HG03575 (cell line): ENCODE results near the gene FBXO10.
"Not testable (repeated sequence)": the region's sequence is repeated elsewhere in the genome, so short reads cannot be mapped to it uniquely, and the experiment has no call there.

Experiments used
- ATAC-seq: cut with Tn5 transposase; IDR thresholded peaks from one replicate; pipeline ENCODE4 v1.9.1; 2021; ENCODE audit not compliant: unreplicated experiment, insufficient number of reproducible peaks, low FRiP score; ENCODE audit errors: extremely low read depth

The FBXO10 gene

GRCh38 chr9:37575921-37576721 lies at the start of gene FBXO10:
TSS of gene FBXO10 (minus strand) at chr9:37576380. CDS start at chr9:37541768, 34,612 bp downstream.
- no peak for ATAC-seq

- no peak for ATAC-seq
These were observed 49.6 kb upstream of the FBXO10 start for GRCh38 chr9:37625758-37626147.

- ATAC-seq: no peak
These were observed 49.0 kb upstream of the FBXO10 start for GRCh38 chr9:37625036-37625757.

- no peak for ATAC-seq
These were observed 47.9 kb upstream of the FBXO10 start for GRCh38 chr9:37624073-37624472.

- ATAC-seq: no peak
These were observed 47.1 kb upstream of the FBXO10 start for GRCh38 chr9:37623267-37623666.

GRCh38 chr9:37622462-37622861 lies 46.3 kb upstream of the FBXO10 start:
- no peak for ATAC-seq

GRCh38 chr9:37621273-37622121 lies 45.3 kb upstream of the FBXO10 start:
- no peak for ATAC-seq

- no peak for ATAC-seq
These were observed 44.2 kb upstream of the FBXO10 start for GRCh38 chr9:37620396-37620795.

GRCh38 chr9:37619806-37620205 lies 43.6 kb upstream of the FBXO10 start:
- ATAC-seq: no peak

GRCh38 chr9:37618817-37619216 lies 42.6 kb upstream of the FBXO10 start:
- no peak for ATAC-seq

GRCh38 chr9:37617832-37618231 lies 41.7 kb upstream of the FBXO10 start:
- ATAC-seq: no peak

GRCh38 chr9:37617161-37617560 lies 41.0 kb upstream of the FBXO10 start:
- ATAC-seq: no peak

- no peak for ATAC-seq
These were observed 35.8 kb upstream of the FBXO10 start for GRCh38 chr9:37611961-37612360.

- no peak for ATAC-seq
These were observed 34.8 kb upstream of the FBXO10 start for GRCh38 chr9:37611014-37611413.

- ATAC-seq: no peak
These were observed 33.7 kb upstream of the FBXO10 start for GRCh38 chr9:37609735-37610397.

GRCh38 chr9:37608250-37608649 lies 32.1 kb upstream of the FBXO10 start:
- ATAC-seq: no peak

- ATAC-seq: no peak
These were observed 28.1 kb upstream of the FBXO10 start for GRCh38 chr9:37604296-37604695.

- no peak for ATAC-seq
These were observed 26.6 kb upstream of the FBXO10 start for GRCh38 chr9:37602817-37603216.

GRCh38 chr9:37602061-37602460 lies 25.9 kb upstream of the FBXO10 start:
- not testable (repeated sequence) for ATAC-seq
